GM18498 (cell line): ENCODE results near the gene KRT71.

Experiments used
- ATAC-seq: cut with Tn5 transposase; IDR thresholded peaks from one replicate; pipeline ENCODE4 v1.9.1; 2021; ENCODE audit warnings: mild to moderate bottlenecking, moderate library complexity; ENCODE audit not compliant: unreplicated experiment

KRT71 gene

DNA sequence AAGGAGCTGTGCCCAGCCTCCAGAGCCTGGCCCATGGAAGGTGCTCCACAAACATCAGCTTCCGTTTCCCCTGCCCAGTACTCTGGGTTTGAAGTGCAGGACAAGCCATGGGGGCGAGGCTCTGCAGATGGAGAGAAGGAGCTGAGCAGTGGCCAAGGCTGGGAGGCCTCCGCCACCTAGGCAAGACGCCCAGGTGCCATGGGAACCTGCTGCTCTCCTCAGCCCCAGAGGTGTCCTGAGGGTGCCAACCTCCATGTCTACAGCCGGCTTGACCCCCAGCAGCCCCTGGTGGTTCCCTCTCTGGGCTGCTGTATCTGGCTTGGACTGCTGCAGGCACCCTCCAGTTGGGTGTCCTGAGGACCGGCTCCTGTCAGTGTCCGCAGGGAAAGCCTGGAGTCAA is 12.4 kb downstream of the KRT71 start:
- no peak for ATAC-seq

DNA sequence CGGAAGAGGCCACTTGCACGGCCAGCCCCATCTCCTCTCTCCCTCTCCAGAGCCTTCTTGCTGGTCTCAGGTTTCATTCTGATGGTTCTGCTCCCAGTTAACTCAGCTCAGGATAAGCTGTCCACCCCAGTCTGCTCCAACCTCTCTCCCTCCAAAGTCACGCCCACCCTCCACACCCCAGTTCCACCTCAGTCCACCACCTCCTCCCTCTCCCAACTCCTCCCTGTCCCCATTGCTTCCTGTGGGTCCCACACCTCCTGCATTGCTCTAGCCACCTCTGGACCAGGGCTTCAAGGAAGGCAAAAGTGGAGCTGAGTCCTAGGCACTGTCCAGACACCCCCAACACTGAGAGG is 13.1 kb downstream of the KRT71 start:
- ATAC-seq, result no peak

DNA sequence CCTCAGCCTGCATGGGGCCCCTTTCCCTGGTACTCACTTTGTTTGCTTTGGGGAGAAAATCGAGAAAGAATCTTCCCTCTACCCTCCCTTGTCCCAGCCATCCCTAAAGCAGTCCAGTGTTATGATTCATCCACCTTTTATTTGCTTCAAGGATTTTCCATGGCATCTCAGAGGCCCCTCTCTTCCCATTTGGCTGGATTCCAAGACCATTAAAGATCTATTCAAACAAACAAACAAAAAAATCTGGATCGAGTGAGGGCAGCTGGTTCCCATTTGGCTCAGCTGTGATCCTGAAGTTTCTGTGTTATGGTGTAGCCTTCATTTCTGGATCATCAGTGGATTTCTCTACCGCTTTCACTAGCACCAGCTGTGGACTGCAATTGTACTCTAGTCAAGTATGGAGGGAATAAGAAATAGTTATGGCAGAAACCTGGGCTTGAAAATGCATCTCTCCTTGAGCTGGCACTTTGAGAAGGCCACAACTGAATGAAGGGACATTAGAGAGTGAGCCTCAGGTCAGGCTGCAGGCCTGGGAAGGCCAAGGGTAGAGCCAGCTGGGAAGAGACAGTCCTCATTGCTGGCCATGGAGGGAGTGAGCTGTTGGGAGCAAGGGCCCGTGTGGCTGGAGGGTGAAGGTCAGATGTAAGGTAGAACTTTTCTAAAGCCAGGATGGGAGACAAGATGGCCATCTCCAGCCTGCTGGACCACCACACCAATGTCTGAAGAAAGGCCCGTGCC is 13.7 kb downstream of the KRT71 start:
- no peak for ATAC-seq

DNA sequence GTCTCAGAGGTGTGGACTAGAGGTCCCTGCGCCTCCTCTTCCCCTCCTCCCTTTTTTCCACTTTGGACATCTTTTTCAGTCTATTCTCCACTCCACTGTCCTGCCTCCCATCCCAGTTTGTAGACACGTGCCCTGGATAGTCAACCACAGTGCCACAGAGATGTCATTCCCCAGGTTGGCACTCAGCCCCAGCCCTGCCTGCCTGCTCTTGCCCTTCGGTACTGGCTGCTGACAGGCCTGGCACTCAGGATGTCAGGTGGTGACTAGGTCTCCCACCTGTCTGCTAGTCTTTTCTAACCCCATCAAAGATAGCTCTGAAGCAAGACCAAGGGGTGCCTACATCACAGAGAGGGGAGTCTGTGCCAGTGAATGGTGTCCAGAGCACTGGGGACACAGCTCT is 15.8 kb downstream of the KRT71 start:
- ATAC-seq, result no peak

DNA sequence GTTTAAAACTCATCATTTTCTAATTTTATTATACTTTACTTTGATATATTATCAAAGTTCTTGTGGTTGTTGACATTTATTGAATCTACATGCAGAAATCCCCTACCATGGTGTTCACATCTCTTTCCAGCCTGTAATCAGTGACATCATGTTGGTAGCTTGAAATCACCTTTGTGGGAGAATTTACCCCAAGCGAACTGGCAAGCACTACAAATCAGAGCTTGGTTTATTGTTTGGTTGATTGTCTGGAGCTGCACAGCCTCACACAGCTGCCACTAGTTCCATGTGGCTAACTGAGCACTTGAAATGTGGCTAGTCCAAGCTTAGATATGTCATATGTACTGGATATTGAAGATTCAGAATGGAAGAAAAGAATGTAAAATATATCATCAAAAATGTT is 17.4 kb downstream of the KRT71 start:
- no peak for ATAC-seq

DNA sequence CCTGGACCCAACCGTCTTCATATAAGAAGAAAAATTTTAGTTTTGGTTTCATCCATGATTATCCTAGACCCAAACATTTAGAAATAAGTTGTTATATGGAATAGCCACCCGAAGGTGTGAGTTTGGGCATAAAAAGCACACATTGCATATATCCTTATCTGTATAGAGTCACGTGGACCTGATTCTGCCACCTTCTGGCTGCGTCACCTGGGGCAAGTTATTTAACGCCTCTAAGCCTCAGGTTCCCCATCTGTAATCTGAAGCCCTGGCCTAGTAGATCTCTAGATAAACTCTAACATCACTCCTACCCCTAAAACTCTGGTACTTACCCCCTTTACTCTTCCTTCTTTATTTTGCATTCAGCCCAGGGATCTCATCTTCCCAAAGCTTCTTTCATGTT is 18.5 kb downstream of the KRT71 start:
- ATAC-seq, result no peak

DNA sequence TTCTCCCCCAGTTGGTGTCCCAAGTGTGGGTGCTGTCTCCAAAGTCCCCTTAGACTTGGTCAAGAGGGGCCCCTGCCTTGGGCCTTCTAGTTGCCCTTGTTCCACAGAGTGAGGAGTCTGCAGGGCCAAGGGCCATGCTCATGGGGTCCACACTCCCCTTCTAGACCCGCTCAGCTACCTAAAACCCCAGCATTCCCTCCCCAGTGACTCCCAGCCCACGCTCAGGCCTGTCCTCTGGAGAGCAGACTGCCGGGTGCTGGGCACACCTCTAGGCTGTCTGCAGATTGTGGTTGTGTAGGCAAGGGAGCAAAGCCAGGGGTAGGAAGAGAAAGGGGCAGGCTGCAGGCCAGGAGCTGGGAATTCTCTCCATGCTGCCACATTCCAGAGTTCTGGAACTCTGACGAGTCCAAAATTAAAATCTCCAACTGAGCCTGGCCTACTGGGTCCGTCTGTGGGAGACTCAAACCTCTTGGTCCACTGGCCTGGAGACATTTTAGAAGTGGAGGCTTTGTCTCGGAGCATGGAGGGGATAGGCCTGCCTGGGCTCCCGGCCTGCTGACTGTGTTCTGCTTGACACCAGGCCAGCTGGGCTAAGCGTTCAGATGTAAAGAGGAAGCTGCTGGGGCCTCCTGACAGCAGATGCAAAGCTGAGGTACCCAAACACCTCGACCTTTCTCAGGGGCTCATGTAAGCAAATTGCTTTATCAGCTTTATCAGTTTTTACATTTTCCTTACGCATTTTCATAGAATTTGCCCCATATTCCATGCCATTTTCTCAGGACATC is 19.1 kb downstream of the KRT71 start:
- ATAC-seq, result no peak

DNA sequence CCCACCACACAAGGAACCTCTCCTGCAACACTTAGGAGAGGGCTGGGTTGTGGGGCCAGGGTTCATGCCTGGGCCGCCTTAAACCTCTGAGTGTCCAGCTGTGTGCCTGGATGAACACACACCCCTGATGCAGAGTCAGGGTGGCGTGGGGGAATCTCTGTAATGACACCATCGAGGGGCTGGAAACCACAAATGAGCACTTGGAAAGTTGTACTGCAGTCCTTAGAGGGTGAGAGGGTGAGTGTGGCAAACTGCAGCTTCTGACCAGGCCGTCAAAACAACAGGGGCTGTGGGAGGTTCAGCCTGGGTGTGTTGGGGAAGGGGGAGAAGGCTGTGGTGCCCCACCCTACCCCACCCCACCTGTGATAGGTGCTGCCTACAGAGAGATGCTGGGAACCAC is 20.3 kb downstream of the KRT71 start:
- no peak for ATAC-seq

DNA sequence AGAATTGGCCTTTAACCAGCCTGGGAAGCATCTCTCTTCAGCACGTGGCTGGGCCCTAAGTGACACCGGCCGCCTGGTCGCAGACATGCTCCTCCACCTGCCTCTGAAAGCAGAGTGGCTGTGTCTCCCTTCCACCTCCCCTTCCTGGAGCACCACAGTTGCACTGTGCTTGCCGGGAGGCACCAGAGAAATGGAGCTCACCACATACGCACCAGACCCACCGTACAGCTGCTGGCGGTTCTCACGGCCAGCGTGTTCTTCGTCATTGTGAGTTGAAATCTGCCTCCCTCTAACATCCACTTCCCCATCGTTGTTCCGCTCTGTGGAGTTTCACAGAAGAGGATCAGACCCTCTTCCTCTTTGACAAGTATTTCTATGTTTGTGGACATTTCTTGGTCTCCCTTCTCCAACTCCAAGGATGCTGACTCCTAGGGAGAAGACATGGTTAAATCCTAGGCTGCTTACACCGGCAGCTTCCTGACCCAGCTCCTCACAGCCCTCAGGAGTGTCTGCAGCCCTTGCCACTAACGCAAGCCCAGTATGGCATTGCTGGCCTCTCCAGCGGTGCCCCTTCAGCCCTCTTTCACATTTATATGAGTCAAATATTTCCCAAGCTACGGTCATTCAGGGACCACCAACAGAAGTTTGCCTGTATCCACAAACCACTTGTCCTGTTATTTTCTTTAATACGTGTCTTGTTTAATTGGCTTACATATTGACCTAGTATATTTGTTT is 21.2 kb downstream of the KRT71 start:
- no peak for ATAC-seq

DNA sequence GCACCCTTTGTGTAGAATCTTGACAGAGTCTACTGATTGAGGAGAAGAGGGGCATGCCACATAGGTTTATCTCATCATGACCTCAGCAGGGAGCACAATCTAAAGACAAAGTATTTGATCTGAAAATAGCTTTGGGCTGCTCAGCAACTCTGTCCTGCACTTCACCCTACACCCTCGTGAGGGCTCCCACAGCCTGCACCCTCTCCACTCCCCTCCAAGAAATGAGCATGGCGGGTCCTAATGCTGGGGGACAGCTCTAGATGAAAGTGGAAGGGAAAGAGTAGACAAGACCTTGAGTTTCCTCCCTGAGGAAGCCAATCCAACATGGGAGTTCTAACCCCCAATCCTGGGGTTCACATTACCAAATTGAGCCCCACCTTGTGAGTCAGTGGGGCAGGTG is 22.0 kb downstream of the KRT71 start:
- no peak for ATAC-seq

DNA sequence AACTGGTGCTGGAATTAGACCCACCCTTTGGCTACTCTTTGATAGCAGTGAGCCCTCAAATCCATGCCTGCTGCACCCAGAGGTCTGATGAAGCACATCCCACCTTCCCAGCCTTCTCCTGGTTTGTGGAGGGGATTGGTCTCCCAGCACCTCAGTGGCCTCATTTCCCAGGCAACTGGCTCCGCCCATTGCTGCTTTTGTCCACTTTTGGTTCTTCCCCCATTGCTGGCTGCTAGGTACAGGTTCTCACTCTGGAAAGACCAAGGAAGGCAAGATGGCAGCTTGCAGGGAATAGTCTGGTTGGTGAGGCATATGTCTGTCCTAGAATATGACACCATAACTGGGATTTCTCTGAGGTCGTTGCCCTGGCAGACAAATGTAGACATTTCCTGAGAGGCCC is 22.6 kb downstream of the KRT71 start:
- no peak for ATAC-seq

DNA sequence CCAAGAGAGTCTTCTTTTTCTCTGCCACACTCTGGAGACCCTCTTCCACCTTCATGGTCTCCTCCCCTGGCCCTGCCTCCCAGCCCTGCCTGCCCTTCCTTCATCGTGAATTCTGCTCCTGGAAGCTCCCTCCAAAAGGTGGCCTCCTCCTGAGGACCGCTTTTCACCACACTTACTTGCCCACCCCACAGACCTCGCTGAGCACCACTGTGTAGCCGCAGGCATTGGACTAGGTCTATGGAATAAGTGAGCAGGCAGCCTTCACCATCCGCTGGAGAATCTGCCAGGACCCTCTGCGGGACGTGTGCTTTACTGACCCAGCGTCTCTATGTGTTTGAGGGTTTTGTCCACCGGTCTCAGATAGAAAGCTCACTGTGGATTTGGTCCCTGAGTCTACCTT is 23.1 kb downstream of the KRT71 start:
- ATAC-seq, result no peak

DNA sequence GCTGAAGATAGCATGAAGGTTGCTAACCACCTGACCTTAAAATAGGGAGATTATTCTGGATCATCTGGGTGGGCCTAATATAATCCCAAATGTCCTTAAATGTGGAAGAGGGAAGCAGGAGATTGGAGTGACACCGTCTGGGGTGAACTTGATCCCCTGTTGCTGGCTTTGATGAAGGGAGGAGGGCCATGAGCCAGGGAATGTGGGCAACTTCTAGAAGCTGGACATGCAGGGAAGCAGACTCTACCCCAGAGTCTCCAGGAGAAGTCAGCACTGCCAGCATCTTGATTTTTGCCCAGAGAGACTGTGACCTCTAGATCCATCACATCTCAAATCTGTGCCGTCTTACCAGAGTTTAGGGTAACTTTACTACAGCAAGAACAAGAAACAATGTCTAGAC is 23.5 kb downstream of the KRT71 start:
- no peak for ATAC-seq

DNA sequence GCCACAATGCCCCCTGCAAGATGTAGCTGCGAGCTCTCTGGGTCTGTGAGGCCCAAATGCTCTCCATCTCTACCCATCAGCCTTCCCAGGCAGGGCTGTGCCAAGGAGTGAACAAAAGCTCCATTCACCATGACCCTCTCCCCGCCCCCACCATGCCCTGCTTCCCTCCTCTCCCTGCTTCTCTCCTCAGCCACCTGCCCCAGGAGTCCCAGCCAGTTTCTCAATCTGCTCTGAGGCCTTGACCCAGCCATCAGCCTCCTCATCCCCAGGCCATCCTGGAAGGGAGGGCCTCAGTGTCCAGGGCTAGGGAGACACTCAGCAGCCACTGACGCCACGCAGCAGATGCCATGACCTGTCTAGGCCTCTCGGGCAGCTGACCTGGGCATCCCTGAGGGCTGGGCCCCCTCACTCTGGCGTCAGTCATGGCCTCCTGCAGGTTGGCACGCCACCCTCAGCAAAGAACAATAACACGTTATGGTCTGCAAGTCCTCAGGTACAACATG is 24.3 kb downstream of the KRT71 start:
- ATAC-seq, result no peak

DNA sequence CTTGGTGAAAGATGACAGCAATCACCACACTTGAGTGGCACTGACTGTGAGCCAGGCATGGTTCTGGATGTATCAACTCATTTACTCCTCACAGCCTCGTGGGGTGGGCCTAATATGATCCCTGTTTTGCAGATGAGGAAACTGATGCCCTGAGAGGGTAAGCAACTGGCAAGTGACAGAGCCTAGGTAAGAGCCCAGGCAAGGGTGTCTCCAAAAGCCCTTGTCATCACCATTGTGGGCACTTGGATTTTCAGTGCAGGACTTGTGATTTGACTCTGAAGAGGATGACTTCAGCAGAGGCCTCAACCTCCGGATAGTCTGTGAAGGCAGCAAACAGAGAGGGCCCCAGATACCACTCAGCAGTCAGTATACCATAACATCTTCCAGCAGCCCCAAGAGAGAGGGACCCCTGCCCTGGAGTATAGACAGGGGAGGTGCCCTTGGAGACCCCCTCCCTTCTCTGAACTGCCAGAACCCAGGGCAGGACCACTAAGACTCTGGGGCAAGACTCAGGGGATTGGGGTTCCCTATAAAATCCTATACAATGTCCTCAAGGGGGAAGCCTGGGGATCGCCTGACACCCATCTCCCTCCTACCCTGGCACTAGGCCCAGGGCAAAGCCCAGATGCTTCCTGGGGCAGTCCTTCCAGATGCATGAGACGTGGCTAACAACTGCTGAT is 25.7 kb downstream of the KRT71 start:
- no peak for ATAC-seq

DNA sequence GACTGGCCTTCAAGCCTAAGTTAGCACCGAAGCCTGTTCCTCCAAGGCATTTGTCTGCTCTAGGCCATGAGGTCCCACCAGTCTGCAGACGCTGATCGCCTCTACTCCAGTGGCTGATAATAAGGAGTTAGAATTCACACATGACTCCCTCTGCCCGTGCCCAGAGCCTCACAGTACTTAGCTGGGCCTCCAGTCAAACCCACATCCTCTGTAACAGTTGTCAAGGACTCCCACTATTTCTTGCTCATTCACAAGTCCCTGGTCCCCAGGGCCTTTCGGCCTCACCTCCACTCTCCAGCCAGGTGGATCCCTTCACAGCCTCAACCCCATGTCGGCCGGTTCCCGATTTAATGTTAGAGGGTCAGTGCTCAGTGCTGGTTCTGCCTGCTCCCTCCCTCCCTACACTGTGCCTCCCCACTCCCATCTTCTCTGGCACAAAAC is 26.4 kb downstream of the KRT71 start:
- no peak for ATAC-seq

DNA sequence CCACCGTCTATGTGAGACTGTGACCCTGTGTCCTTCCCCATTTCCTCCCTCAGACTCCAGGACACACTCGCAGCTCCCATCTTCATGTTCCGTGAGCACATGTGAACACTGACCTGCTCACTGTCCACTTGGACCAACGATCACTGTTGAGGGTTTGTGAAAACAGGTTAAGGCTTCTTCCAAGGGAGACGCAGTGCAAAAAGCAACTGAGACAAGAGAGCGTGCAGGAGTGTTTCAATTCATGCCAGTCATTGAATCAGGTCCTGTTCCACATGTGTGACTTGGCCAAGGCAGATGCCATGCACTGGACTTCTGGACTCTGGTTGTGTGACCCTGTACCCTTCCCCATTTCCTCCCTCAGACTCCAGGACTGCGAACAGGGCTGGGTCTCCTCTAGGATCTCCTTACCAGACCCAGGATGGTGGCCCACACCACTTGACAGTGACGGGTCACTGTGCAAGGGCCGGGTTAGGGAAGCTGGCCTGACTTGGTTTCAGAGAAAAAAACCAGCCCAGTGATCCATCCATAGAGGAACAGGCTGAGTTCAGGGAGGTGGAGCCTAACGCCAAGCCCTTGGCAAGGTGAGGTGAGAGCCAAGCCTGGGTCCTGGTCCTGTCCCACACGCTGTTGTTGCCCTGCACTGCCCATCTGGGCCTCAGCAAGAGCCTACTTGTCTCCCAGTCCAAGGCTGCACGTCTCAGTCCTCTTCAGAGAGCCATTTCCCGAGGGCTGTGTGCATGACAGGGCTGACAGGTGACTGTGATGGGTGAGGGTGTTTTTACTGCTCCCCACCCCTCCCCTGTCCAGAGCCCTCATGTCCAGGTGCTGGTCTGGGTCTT is 27.1 kb downstream of the KRT71 start:
- no peak for ATAC-seq

DNA sequence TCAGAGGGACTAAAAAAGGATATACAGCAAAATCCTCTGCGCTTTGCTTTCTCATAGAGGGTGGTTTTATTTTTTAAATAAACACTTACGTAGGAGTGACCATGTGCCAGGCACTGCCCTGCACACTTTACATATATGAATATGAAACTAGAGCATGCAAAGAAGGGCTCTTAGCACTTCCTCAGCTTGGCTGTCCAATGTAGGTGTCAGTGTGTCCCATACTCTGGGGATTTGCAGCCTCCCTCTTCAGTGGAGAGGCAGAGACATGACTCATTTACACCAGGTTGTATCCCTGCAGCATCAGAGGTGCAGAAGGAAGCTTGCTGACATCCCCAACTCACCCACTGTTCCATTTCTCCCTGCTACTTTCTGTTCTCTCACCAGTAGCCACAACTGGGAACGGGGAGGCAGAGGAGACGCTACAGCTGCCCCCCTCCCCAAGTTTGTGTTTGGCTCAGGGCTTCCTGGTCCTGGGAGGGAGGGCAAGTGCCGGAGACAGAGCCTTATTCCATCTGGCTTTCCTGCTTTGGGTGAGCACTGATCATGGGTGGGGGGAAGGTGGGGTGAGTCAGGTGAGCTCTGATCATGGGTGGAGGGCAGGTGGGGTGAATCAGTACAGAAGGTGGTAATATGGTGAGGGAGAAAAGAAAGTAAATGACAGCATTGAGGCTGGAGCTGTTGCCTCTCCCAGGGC is 27.9 kb downstream of the KRT71 start:
- ATAC-seq, result no peak

DNA sequence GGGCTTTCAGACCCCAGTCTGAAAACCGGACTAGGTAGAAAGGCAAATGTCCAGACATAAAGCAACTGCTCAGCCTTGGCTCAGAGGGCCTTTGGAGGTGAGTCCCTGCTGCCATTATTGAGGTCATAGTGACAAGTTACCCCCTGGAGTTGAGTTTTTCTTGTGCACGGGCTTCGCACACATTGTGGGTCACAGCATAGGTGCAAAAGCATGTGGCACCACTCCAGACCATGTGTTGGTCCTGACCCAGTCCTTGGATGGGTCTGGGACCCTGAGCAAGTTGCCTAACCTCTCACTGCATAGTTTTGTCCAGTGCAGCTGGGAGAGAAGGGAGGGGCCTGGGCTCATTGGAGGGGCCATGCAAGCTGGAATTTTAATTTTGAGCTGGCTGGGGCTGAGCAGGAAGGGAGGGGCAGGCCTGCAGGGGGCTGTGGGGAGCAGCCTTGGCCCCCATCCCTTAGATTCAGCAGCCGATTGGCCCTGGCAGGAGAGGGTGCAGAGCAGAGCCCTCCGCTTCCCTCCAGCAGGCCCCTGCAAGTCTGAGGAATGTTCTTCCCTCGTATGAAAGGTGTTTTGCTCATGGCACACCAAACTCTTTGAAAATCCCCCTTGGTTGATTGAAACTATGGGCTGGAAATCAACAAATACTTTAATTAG is 28.6 kb downstream of the KRT71 start:
- ATAC-seq, result no peak
